ENCODE data around the gene EHD2. TPM values are rescaled to one million over a fixed set of nuclear protein-coding genes. Genes with fewer than 3 reads are reported as not detected.
"Not testable (repeated sequence)": the region's sequence is repeated elsewhere in the genome, so short reads cannot be mapped to it uniquely, and the experiment has no call there.

EHD2 gene
- polyA plus RNA-seq, 1 donor: 147 TPM

DNA sequence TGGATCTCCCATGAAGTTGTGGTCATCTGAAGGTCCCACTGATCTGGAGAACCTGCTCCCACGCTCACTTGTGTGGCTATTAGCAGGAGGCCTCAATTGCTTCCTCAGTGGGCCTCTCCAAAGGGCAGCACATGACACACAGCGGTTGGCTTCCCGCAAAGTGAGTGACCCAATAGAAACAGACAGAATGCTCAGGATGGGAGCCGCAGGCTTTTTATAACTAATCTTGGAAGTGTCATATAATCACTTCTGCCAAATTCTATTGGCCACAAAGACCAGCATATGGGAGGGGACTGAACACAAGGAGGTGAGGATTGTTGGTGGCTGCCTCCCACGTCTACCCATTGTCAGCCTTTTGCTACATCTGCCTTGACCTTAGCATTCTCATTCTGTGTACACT, 22.1 kb upstream of the EHD2 start:
- no peak for DNase-seq

DNA sequence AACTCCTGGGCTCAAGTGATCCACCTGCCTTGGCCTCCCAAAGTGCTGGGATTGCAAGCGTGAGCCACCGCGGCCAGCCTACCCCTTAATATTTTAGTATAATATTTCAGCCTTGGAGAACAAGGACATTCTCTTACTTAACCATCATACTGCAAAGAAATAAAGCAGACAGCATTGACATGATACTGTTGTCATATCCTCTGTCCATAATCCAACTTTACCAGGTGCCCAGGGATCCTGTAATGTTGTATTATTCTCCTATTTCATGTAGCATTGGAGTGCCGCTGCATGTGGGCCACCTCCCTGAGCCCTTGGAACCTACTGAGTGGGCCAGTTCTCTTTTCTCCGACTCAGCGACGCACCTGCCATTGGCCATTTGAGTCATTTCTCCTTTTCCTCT, 21.4 kb upstream of the EHD2 start:
- no peak for DNase-seq

DNA sequence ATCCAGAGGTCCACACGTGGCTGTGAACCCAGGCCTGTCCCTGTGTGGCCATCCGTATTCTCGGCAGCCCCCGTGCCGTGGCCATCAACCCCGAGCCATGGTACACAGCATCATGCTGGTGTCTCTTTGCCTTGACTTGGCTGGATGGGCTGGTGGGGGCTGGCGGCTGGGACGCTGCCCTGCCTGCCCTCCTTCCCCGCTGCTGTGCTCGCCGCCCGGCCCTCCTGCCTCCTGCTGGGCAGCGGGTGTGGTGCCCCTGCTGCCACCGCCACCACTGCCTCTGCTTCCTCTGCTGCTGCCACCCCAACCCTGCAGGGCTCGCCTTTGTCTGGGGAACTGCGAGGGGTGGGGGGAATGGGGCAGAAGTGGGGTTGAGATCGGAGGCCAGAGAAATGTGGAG, 19.7 kb upstream of the EHD2 start:
- DNase-seq: no peak

DNA sequence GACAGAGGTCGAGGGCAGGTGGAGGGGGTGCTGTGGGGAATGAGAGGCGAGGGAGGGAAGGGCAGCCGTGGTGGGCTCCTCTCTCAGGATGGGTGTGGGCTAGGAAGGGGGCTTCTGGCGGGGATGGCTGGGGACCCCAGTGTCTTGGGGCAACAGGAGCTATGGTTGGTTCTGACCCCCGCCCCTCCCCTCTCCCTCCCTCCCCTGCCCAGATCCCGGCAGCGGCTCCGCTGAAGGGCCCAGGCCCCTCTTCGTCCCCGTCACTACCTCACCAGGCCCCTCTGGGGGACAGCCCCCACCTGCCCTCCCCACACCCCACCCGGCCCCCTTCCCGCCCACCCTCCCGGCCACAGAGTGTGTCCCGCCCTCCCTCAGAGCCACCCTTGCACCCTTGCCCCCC, 19.3 kb upstream of the EHD2 start:
- no peak for DNase-seq

DNA sequence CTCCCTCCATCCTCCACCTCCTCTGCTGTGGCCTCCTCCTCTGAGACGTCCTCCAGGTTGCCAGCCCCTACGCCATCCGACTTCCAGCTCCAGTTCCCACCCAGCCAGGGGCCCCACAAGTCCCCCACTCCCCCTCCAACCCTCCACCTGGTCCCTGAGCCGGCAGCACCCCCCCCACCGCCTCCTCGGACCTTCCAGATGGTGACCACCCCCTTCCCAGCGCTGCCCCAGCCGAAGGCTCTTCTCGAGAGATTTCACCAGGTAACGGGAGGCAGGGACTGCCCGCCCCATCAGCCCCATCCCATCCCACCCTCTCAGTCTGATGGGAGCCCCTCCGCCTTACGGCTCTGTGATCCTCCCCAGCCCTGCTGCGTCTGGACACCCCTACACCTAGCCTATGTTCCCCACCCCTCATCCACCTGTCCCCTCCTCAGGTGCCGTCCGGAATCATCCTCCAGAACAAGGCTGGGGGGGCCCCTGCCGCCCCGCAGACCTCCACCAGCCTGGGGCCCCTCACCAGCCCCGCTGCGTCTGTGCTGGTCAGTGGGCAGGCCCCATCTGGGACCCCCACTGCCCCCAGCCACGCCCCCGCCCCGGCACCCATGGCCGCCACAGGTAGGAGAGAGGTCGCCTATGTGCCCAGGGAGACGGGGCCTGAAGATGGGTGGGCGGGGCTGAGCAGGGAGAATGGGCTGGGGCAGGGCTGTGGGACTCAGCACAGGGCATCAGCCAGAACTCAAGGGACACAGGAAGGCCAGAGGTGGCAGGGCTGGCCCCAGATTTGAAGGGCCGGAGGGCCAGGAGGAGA, 18.6 kb upstream of the EHD2 start:
- no peak for DNase-seq

DNA sequence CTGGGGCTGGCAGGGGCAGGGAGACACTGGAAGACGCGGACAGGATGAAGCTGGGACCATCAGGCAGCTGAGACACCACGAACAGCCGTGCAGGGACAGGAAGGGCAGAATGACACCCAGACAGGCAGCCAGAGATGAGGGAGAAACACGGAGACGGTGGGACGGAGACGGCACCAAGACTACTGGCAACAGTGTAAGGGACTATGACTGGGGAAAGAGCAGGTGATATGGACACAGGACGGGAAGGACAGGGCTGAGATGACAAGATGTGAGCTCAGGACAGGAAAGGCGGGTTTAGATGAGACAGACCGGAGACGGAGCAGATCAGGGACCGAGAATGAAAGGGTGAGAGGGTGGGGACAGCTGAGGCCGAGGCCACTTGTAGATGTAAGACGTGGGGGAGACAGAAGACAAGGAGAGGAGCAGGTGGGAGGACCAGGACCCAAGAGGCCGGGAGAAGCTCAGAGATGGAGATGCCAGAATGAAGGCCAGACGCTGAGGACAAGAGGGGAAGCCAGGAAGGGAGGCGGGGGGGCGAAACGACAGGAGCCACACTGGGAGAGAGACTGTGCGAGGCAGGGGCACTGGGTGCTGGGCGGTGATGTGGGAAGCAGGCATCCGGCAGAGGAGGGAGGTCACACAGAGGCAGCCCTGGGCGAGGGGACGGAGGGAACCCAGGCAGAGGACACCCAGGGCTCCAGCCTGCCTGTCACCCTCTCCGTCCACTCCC, 17.5 kb upstream of the EHD2 start:
- no peak for DNase-seq

DNA sequence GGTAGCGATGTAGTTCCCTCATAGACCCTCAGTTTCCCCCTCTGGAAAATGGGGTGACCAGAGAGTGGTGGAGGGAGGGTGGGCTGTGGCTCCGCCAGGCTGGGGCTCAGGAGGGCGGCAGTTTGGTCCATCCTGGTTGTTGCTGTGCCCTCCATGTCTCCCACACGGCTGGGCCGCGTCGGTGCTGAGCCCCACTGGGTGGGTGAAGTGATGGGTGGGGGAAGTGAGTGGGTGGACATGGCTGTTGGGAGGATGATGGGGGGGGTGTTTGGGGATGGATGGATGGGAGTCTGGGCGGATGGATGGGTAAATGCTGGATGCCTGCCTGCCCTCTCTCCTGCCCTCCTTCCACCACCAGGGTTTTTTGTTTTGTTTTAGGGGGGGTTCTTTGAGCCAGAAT, 16.6 kb upstream of the EHD2 start:
- DNase-seq: no peak

DNA sequence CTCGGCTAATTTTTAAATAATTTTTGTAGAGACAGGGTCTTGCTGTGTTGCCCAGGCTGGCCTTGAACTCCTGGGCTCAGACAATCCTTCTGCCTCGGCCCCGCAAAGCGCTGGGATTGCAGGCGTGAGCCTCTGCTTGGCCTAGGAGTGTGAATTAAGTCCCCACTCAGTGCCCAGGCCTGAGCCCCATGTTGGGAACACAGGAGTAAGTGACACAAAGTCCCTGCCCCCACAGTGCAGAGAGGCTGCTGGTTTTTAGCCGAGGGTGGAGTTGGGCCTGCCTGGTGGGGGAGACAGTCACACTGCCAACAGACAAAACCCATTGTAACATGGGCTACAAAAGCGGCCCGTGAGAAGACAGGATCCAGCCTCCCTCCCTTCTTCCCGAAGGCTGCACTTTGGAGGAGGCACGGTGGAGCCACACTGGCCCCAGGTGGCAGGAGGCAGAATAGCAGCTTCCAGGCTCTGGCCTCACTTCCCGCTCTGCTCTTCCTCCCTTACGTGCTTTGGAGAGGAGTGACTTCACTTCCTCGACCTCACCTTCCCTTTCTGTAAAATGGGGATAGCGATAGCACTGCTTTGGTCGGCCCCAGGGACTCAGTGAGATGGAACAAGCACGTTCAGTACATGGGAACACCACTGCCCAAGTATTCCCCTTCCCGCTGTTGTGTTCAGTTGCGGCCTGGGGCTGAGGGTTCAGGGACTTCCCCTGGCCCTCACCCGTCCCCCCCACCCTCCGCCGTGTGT, 15.2 kb upstream of the EHD2 start:
- DNase-seq: peak; percentile 81

DNA sequence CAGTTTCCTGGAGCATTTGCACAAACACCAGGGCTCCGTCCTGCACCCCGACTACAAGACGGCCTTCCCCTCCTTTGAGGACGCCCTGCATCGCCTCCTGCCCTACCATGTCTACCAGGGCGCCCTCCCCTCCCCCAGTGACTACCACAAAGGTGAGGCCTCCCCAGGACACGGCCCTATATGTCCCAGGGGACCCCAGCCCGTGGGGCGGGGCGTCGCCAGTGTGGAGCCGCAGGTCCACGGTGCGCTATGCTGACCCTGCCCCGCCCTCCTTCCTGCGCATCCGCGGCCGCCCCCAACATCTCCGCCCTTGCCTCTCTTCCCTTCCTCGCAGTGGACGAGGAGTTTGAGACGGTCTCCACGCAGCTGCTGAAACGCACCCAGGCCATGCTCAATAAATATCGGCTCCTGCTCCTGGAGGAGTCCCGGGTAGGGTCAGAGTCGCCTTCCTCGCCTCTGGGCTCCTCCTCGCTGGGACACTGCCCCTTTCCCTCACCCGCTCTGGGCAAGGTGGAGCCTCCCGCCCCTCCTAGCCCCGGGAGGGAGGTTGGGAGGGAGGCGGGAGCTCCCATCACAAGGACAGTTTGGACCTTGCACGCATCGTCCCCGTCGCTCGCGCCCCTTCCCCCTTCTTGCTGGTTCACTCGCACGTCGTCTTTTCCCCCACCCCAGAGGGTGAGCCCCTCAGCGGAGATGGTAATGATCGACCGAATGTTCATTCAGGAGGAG, 14.4 kb upstream of the EHD2 start:
- DNase-seq: no peak

DNA sequence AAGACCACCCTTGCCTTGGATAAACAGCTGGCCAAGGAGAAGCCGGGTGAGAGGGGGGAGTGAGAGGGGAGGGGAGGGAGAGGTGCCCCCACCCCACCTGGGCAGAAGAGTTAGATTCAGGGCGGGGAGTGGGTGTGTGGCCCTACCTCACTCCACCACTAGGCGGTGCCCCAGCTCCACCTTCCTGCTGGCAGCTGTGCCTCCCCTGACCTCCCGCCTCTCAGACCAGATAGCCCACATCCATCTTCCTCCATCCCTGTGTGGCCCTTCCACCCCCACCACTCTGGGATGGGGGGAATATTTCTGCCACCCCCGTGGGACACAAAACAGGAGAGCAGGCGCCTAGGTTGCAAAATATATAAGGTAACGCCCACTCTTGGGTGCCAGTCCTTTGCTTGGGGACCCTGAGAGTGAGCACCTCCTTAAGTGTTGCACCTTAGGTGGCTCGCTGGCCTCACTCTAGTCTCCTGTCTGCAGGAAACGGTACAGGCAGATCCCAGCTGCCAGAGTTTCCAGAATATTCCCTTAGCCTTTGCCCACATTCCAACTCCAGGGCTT, 13.8 kb upstream of the EHD2 start:
- no peak for DNase-seq

DNA sequence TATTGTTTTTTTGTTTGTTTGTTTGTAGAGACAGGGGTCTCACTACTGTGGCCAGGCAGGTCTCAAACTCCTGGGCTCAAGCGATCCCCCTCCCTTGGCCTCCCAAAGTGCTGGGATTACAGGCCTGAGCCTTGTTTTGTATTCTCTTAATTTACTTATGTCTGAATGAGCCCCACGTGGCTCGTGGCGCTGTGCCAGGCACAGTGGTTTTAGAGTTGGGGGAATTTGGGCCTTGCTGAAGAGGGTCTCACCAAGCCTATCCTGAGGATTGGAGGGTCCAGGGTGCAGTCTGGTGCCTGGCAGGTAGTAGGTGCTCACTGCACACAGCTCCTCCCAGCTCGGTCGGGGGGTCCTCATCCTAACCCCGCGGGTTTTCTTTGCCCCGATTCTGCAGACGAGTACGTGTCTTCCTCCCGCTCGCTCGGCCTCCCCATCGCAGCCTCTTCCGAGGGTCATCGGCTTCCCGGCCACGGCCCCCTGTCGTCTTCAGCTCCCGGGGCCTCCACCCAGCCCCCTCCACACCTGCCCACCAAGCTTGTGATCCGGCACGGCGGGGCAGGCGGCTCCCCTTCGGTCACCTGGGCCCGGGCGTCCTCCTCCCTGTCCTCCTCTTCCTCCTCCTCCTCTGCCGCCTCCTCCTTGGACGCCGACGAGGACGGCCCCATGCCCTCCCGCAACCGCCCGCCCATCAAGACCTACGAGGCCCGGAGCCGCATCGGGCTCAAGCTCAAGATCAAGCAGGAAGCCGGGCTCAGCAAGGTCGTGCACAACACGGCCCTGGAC, 12.1 kb upstream of the EHD2 start:
- no peak for DNase-seq

DNA sequence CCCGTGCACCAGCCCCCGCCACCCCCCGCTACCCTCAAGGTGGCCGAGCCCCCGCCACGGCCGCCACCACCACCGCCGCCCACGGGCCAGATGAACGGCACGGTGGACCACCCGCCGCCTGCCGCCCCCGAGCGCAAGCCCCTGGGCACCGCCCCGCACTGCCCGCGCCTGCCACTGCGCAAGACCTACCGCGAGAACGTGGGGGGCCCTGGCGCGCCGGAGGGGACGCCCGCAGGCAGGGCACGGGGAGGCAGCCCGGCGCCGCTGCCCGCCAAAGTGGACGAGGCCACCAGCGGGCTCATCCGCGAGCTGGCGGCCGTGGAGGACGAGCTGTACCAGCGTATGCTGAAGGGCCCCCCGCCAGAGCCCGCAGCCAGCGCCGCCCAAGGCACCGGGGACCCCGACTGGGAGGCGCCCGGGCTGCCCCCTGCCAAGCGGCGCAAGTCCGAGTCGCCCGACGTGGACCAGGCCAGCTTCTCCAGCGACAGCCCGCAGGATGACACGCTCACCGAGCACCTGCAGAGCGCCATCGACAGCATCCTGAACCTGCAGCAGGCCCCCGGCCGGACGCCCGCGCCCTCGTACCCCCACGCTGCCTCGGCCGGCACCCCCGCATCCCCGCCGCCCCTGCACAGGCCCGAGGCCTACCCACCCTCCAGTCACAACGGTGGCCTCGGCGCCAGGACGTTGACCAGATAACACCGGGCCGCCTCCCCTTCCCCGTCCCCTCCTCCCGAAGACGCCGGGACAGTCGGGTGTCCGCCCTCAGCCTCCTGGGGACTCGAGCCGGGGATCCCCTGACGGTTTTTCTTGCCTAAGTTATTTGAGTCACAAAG, 11.3 kb upstream of the EHD2 start:
- DNase-seq: no peak

DNA sequence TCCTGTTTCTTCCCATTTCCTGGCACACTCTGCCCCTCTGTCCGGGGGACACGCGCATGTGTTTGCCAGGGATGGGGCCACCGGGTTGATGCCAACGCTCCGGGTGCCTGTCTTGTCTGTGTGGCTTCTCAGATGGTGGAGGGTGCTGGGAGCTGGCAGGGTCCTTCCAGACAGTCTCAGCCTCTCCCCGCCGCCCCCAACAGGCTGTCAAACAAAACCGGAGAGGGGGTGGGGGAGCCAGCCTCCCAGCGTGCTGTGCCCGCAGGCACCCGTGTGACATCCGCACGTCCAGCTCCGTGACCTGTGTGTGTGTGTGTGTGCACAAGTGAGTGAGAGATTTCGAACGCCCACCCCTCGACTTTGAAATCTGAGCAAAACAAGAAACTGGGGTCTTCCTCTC, 10.6 kb upstream of the EHD2 start:
- DNase-seq: no peak

DNA sequence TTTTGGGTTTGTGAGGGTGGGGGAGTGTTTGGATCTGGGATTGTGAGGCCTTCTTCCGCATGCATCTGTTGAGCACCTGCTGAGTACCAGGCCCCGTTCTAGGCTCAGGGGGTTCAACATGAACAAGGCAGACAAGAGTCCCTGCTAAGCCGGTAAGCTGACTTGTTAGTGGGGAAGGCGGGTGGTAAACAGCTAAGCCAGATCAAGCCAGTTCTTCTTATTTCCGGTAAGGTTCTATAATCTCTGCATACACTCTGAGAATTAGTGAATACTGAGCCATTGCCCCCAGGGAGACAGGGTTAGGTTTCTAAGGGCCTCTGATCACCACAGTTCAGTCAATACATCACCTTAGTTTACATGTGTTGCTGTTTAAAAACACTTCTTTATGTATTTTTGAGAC, 9.9 kb upstream of the EHD2 start:
- DNase-seq: no peak

DNA sequence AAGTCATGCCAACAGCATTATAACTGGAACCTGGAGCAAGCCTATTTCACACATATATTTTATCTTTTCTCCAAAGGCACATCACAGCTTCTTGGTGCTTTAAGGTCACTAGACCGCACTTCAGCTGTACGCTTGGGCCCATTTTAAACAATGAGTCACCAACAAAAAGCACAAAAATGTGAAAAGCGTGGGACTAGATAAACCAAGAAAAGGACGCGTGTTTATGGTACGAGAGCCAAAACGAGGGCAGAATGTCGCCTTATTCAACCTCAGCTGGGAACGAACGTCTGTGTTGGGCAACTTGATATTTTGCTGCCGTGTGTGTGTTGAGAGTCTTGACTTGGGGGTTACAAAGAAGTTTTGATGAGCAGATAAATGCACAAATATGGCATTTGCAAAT, 9.2 kb upstream of the EHD2 start:
- DNase-seq: no peak

DNA sequence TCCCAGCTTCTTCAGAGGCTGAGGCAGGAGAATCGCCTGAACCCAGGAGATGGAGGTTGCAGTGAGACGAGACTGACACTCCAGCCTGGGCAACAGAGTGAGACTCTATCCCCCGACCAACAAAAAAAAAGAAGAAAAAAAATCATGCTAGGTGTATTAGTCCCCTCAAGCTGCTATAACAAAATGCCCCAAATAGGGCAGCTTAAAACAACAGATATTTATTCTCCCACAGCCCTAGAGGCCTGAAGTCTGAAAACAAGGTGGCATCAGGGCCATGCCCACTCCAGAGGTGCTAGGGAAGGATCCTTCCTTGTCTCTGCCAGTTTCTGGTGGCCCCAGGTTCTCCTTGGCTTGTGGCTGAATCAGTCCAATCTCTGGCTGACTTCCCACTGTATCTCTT, 8.6 kb upstream of the EHD2 start:
- DNase-seq: no peak

DNA sequence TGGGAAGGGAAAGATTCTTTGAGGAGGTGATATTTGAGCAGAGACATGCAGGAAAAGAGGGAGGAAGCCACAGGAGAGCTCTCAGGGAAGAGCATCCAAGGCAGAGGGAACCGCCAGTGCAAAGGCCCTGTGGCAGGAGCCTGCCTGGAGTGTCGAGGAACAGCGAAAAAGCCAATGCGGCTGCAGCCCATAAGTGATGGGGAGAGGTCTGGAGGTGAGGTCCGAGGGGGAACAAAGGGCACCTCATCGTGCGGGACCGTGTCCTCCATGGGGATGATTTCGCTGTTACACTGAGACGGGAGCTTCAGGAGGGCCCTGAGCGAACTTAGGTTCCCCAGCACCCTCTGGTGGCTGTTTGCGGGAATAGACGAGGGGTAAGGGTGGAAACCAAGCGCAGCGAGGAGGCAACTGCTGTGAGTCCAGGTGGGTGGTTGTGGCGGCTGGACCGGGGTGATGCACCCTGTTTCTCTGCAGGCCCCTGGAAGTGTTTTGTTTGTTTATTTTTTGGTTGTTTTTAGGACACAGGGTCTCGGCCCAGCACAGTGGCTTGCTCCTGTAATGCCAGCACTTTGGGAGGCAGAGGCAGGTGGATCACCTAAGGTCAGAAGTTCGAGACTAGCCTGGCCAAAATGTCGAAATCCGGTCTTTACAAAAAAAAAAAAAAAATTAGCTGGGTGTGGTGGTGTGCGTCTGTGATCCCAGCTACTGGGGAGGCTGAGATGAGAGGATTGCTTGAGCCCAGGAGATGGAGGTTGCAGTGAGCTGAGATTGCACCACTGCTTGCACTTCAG, 5.9 kb upstream of the EHD2 start:
- DNase-seq: no peak

DNA sequence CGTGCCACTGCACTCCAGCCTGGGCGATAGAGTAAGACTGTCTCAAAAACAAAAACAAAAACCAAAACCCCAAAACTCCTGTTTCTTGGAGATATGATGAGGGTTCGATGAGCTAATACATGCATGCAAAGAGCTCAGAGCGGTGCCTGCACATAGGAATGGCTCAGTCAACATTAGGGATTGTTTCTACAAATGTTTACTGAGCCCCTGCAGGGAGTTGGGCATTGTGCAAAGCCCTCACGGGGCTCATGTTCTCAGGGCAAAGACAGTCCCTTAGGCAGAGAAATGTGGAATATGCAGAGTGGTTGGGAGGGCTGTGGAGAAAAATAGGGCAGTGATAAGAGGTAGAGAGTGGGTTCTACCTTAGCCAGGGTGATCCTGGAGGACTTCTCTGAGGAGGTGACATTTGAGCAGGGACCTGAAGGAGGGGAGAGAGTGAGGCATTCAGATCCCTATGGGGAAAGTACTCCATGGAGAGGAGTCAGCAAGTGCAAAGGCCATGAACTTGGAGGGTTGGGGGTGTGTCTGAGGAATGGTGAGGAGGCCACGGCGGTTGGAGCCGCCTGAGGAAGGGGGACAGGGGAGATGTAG, 1.5 kb upstream of the EHD2 start:
- no peak for DNase-seq

DNA sequence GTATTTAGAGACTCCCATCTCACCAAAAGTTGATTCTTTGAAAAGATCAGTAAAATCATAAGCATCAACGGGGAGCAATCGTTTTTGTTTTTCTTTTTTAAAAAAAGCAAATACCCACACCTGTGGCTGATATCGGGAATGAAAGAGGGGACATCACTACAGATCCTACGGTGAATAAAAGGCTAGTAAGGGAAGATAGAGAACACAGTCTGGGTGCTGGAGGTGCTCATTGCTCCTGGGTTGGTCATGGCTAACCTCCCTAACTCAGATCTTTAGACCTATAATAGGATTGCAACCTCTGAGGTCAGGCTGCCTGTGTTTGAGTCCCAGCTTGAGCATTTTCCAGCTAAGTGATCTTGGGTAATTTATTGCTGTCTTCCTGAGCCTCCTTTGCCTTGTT, 1.1 kb downstream of the EHD2 start:
- no peak for DNase-seq

DNA sequence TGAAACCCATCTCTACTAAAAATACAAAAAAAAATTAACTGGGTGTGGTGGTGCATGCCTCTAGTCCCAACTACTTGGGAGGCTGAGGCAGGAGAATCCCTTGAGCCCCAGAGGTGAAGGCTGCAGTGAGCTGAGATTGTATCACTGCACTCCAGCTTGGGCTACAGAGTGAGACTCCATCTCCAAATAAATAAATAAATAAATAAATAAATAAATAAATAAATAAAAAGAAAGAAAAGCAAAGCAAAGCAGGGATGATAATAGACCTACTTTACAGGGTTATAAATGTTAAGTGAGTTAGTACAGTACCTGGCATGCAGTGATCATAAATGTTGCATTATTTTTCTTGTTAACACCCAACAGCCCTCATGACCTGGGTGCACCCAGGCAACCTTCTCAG, 1.6 kb downstream of the EHD2 start:
- not testable (repeated sequence) for DNase-seq

Measured in hindlimb muscle (tissue), 1 donor.